Parathyroid adenoma (tissue), 2 donors: Measurements from ENCODE around the gene PCBP4.
A peak's percentile ranks its signal among the peaks of the same experiment; 100 is the strongest.

Experiments used
- H2AFZ ChIP-seq: fragments of 300-600 bp; sonication (generic); one replicate; pipeline ENCODE4 v1.7.0; 2017; ENCODE audit warnings: antibody characterized with exemption, mild to moderate bottlenecking
- H3K27ac ChIP-seq: fragments of 300-600 bp; sonication (generic); one replicate; pipeline ENCODE4 v1.7.0; 2017
- H3K27me3 ChIP-seq: fragments of 300-600 bp; sonication (generic); one replicate; pipeline ENCODE4 v1.7.0; 2017; ENCODE audit warnings: low read length; ENCODE audit not compliant: control insufficient read depth, insufficient read depth
- H3K36me3 ChIP-seq: fragments of 300-600 bp; sonication (generic); one replicate; pipeline ENCODE4 v1.7.0; 2017; ENCODE audit warnings: low read length; ENCODE audit not compliant: control insufficient read depth, insufficient read depth
- H3K4me1 ChIP-seq: fragments of 300-600 bp; sonication (generic); one replicate; pipeline ENCODE4 v1.7.0; 2017; ENCODE audit warnings: control low read depth
- H3K4me2 ChIP-seq: fragments of 300-600 bp; sonication (generic); one replicate; pipeline ENCODE4 v1.7.0; 2017; ENCODE audit warnings: low read length
- H3K4me3 ChIP-seq: fragments of 300-600 bp; sonication (generic); one replicate; pipeline ENCODE4 v1.7.0; 2017; ENCODE audit warnings: low read depth, low read length
- H3K79me2 ChIP-seq: fragments of 300-600 bp; sonication (generic); one replicate; pipeline ENCODE4 v1.7.0; 2017; ENCODE audit warnings: control low read depth
- H3K9ac ChIP-seq: fragments of 300-600 bp; sonication (generic); one replicate; pipeline ENCODE4 v1.7.0; 2017; ENCODE audit warnings: mild to moderate bottlenecking
- H3K9me3 ChIP-seq: fragments of 300-600 bp; sonication (generic); one replicate; pipeline ENCODE4 v1.7.0; 2017; ENCODE audit warnings: low read length; ENCODE audit not compliant: control insufficient read depth
- CTCF ChIP-seq: fragments of 300-600 bp; sonication (generic); IDR thresholded peaks from one replicate; pipeline ENCODE4 v1.7.0; 2017; ENCODE audit warnings: antibody characterized with exemption, mild to moderate bottlenecking
- donor health status: primary hyperparathyroidism.

PCBP4 gene

GRCh38 chr3:51984269-51984647 lies 17.0 kb upstream of the PCBP4 start:
- Histone ChIP-seq H3K36me3 (no peaks in the 10 kb centered on the region), H3K4me3 (no peak overlapping the region), H3K4me1 (peaks cover 9% of the 10 kb centered on the region), H2AFZ (no peak overlapping the region), H3K27ac (peak overlapping the region; percentile 91), H3K9me3 (no peaks in the 10 kb centered on the region), H3K4me2 (peak overlapping the region; percentile 80), H3K79me2 (peaks cover 8% of the 10 kb centered on the region), H3K9ac (no peak overlapping the region), H3K27me3 (no peaks in the 10 kb centered on the region)
- no peak for TF ChIP-seq CTCF

- peaks cover 9% of the 10 kb centered on the region for H3K4me1 ChIP-seq
- no peaks in the 10 kb centered on the region for H3K36me3 ChIP-seq
- peak overlapping the region; percentile 80 for H3K4me2 ChIP-seq
- H3K79me2 ChIP-seq = peaks cover 8% of the 10 kb centered on the region
- H3K9ac ChIP-seq = no peak overlapping the region
- no peak for TF ChIP-seq CTCF
- H3K27me3 ChIP-seq = no peaks in the 10 kb centered on the region
- peak overlapping the region; percentile 78 for H2AFZ ChIP-seq
- H3K9me3 ChIP-seq = no peaks in the 10 kb centered on the region
- peak overlapping the region; percentile 91 for H3K27ac ChIP-seq
- H3K4me3 ChIP-seq = peak overlapping the region; percentile 70
These were observed 16.5 kb upstream of the PCBP4 start for GRCh38 chr3:51983578-51984268.

- Histone ChIP-seq H3K4me1 (peaks cover 9% of the 10 kb centered on the region), H3K4me3 (peak within 1 kb of the TSS; percentile 70)
These were observed 15.8 kb upstream of the PCBP4 start, which contains the start of gene ACY1 for GRCh38 chr3:51982838-51983577. ACY1 (plus strand) TSS chr3:51983535; CDS start chr3:51984065, 530 bp downstream.

GRCh38 chr3:51982352-51982837 lies 15.1 kb upstream of the PCBP4 start:
- peaks cover 9% of the 10 kb centered on the region for H3K4me1 ChIP-seq
- TF ChIP-seq CTCF = peak; percentile 49
- H3K9me3 ChIP-seq = no peaks in the 10 kb centered on the region

More at GRCh38 chr3:51982838-51983577, 15.8 kb upstream of the PCBP4 start, which contains the start of gene ACY1:
- H3K9me3 ChIP-seq = no peaks in the 10 kb centered on the region
- peak within 1 kb of the TSS; percentile 80 for H3K4me2 ChIP-seq
- H3K9ac ChIP-seq = no peak within 1 kb of the TSS
- TF ChIP-seq CTCF = no peak
- H3K79me2 ChIP-seq = peaks cover 8% of the 10 kb centered on the region
- no peaks in the 10 kb centered on the region for H3K36me3 ChIP-seq
- peak within 1 kb of the TSS; percentile 78 for H2AFZ ChIP-seq
- peak within 1 kb of the TSS; percentile 91 for H3K27ac ChIP-seq
- no peaks in the 10 kb centered on the region for H3K27me3 ChIP-seq

More at GRCh38 chr3:51982352-51982837, 15.1 kb upstream of the PCBP4 start:
- H3K4me3 ChIP-seq = peak overlapping the region; percentile 70
- H2AFZ ChIP-seq = peak overlapping the region; percentile 78
- no peak overlapping the region for H3K9ac ChIP-seq
- no peaks in the 10 kb centered on the region for H3K27me3 ChIP-seq
- peak overlapping the region; percentile 80 for H3K4me2 ChIP-seq
- no peaks in the 10 kb centered on the region for H3K36me3 ChIP-seq
- peaks cover 8% of the 10 kb centered on the region for H3K79me2 ChIP-seq
- peak overlapping the region; percentile 91 for H3K27ac ChIP-seq
